BLaER1 treated with 17β-estradiol and CSF1 and Interleukin-3, amounts not matched to agents 10 nM and 100 nM (cell line): ENCODE results near the gene OR14K1.
"Not testable (repeated sequence)": the region's sequence is repeated elsewhere in the genome, so short reads cannot be mapped to it uniquely, and the experiment has no call there.

Source experiments
- H3K27ac ChIP-seq, 11 experiments: shearing (Covaris generic); formaldehyde crosslinking; 2 replicates each; pipeline ENCODE4 v1.8.1; 2022
- H3K27me3 ChIP-seq, 11 experiments: shearing (Covaris generic); formaldehyde crosslinking; 2 replicates each; pipeline ENCODE4 v1.8.1; 2022
- H3K36me3 ChIP-seq, 11 experiments: shearing (Covaris generic); formaldehyde crosslinking; 2 replicates each; pipeline ENCODE4 v1.8.1; 2022
- H3K4me1 ChIP-seq, 10 experiments: shearing (Covaris generic); formaldehyde crosslinking; 2 replicates each; pipeline ENCODE4 v1.8.1; 2022
- H3K4me2 ChIP-seq, 11 experiments: shearing (Covaris generic); formaldehyde crosslinking; 2 replicates each; pipeline ENCODE4 v1.8.1; 2022
- H3K4me3 ChIP-seq, 10 experiments: shearing (Covaris generic); formaldehyde crosslinking; 2 replicates each; pipeline ENCODE4 v1.8.1; 2022
- H3K9ac ChIP-seq, 11 experiments: shearing (Covaris generic); formaldehyde crosslinking; 2 replicates each; pipeline ENCODE4 v1.8.1; 2022
- H3K9me3 ChIP-seq, 11 experiments: shearing (Covaris generic); formaldehyde crosslinking; replicated peaks in 1 of 11; 2 replicates each; pipeline ENCODE4 v1.8.1; 2022
- H4K20me1 ChIP-seq, 11 experiments: shearing (Covaris generic); formaldehyde crosslinking; 2 replicates each; pipeline ENCODE4 v1.8.1; 2022
- Cebpa-rat ChIP-seq, 11 experiments: shearing (Covaris generic); IDR thresholded peaks; 2 replicates each; pipeline ENCODE4 v1.8.1; 2022

OR14K1 gene

GRCh38 chr1:247738315-247738714 lies at the start of gene OR14K1:
Gene OR14K1 (plus strand): TSS chr1:247738615. CDS start chr1:247738615, 0 bp downstream.
- Histone ChIP-seq H3K9me3 (no peaks in the 10 kb centered on the region), H3K36me3 (no peaks in the 10 kb centered on the region), H3K4me3 (no peak within 1 kb of the TSS), H4K20me1 (no peaks in the 10 kb centered on the region), H3K4me2 (no peak within 1 kb of the TSS), H3K4me1 (no peaks in the 10 kb centered on the region), H3K27me3 (no peaks in the 10 kb centered on the region), H3K9ac (no peak within 1 kb of the TSS), H3K27ac (no peak within 1 kb of the TSS)
- TF ChIP-seq Cebpa-rat (IDR thresholded peaks at IDR 0.05), result no peak

DNA sequence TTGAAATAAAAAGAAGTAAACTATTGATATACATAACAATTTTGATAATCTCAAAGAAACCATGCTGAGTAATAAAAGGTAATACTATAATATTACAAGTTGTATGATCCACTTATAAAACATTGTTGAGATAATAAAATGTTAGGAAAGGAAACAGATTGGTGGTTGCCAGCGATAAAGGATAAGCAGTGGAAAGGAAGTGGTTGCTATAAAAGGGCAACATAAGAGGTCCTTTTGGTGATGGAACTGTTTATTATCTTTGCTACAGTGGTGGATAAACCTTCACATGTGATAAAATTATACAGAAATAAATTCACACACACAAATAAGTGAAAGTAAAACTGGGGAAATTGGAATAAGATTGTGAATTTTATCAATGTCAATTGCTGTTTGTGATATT lies 37.1 kb upstream of the OR14K1 start:
- H3K9me3 ChIP-seq, result no peaks in the 10 kb centered on the region
- H3K36me3 ChIP-seq, result no peaks in the 10 kb centered on the region
- TF ChIP-seq Cebpa-rat (IDR thresholded peaks at IDR 0.05), result no peak
- no peak overlapping the region for H3K4me2 ChIP-seq
- H3K27ac ChIP-seq, result no peak overlapping the region
- H4K20me1 ChIP-seq, result no peaks in the 10 kb centered on the region
- no peak overlapping the region for H3K4me3 ChIP-seq
- H3K4me1 ChIP-seq, result no peaks in the 10 kb centered on the region
- no peaks in the 10 kb centered on the region for H3K27me3 ChIP-seq
- H3K9ac ChIP-seq, result no peak overlapping the region

- H3K36me3 ChIP-seq, H3K4me3 ChIP-seq, H3K4me1 ChIP-seq, H3K27ac ChIP-seq, H3K4me2 ChIP-seq, H3K9ac ChIP-seq, H3K9me3 ChIP-seq, H4K20me1 ChIP-seq, H3K27me3 ChIP-seq: not testable (repeated sequence)
These were observed 27.7 kb upstream of the OR14K1 start for GRCh38 chr1:247710681-247711080.

GRCh38 chr1:247713753-247714152 lies 24.7 kb upstream of the OR14K1 start:
- H3K4me2 ChIP-seq, result no peak overlapping the region
- no peaks in the 10 kb centered on the region for H3K36me3 ChIP-seq
- H3K4me1 ChIP-seq, result no peaks in the 10 kb centered on the region
- no peak for TF ChIP-seq Cebpa-rat (IDR thresholded peaks at IDR 0.05)
- no peak overlapping the region for H3K27ac ChIP-seq
- no peak overlapping the region for H3K4me3 ChIP-seq
- H3K9me3 ChIP-seq, result no peaks in the 10 kb centered on the region
- no peaks in the 10 kb centered on the region for H4K20me1 ChIP-seq
- no peak overlapping the region for H3K9ac ChIP-seq
- H3K27me3 ChIP-seq, result no peaks in the 10 kb centered on the region

GRCh38 chr1:247716546-247716945 lies 21.9 kb upstream of the OR14K1 start, which contains the start of gene OR6F1:
Gene OR6F1 (minus strand): TSS chr1:247716646. CDS start chr1:247712755, 3,891 bp downstream.
- TF ChIP-seq Cebpa-rat (IDR thresholded peaks at IDR 0.05), result no peak
- no peaks in the 10 kb centered on the region for H3K4me1 ChIP-seq
- no peak within 1 kb of the TSS for H3K9ac ChIP-seq
- peaks cover 6 to 12% (median 10%) of the 10 kb centered on the region in 11 experiments; a peak in 20 of 22 replicates for H3K9me3 ChIP-seq
- H3K4me2 ChIP-seq, result no peak within 1 kb of the TSS
- no peak within 1 kb of the TSS for H3K4me3 ChIP-seq
- no peak within 1 kb of the TSS for H3K27ac ChIP-seq
- H3K36me3 ChIP-seq, result no peaks in the 10 kb centered on the region
- no peaks in the 10 kb centered on the region for H4K20me1 ChIP-seq
- no peaks in the 10 kb centered on the region for H3K27me3 ChIP-seq

- H3K4me1 ChIP-seq, result no peaks in the 10 kb centered on the region
- no peaks in the 10 kb centered on the region for H3K27me3 ChIP-seq
- H3K9ac ChIP-seq, result no peak overlapping the region
- H3K36me3 ChIP-seq, result no peaks in the 10 kb centered on the region
- H4K20me1 ChIP-seq, result no peaks in the 10 kb centered on the region
- H3K9me3 ChIP-seq, result peaks cover 6 to 12% (median 10%) of the 10 kb centered on the region in 11 experiments; a peak in 20 of 22 replicates
- H3K4me2 ChIP-seq, result no peak overlapping the region
- H3K27ac ChIP-seq, result no peak overlapping the region
- TF ChIP-seq Cebpa-rat (IDR thresholded peaks at IDR 0.05), result no peak
- H3K4me3 ChIP-seq, result no peak overlapping the region
These were observed 17.2 kb upstream of the OR14K1 start for GRCh38 chr1:247721222-247721621.

GRCh38 chr1:247740721-247741120 lies 2.3 kb downstream of the OR14K1 start:
- Histone ChIP-seq H3K9ac (no peak overlapping the region), H3K9me3 (no peaks in the 10 kb centered on the region), H3K4me3 (no peak overlapping the region), H3K4me1 (no peaks in the 10 kb centered on the region), H3K4me2 (no peak overlapping the region), H3K27me3 (no peaks in the 10 kb centered on the region), H4K20me1 (no peaks in the 10 kb centered on the region), H3K36me3 (no peaks in the 10 kb centered on the region), H3K27ac (no peak overlapping the region)
- no peak for TF ChIP-seq Cebpa-rat (IDR thresholded peaks at IDR 0.05)

DNA sequence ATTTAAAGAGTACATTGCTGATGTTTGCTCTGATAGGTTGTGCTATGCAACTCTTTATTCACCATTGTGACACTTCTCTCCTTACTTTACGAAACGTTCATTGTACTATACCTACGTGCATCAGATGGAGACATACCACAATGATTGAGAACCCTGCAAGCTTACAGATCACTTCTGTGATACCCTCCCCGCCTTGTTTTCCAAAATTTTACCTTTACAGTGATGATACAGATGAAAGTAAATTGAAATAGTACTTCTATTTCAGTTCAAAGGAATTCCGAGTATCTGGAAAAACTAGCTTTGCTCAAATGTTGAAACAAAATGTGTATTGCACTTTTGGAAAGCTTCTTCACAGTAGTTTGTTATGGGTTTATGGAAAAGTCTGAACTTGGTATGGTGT lies 3.3 kb downstream of the OR14K1 start:
- Histone ChIP-seq H3K4me1 (no peaks in the 10 kb centered on the region), H3K9me3 (no peaks in the 10 kb centered on the region), H3K4me2 (no peak overlapping the region), H3K27ac (no peak overlapping the region), H4K20me1 (no peaks in the 10 kb centered on the region), H3K27me3 (no peaks in the 10 kb centered on the region), H3K36me3 (no peaks in the 10 kb centered on the region), H3K4me3 (no peak overlapping the region), H3K9ac (no peak overlapping the region)
- no peak for TF ChIP-seq Cebpa-rat (IDR thresholded peaks at IDR 0.05)

DNA sequence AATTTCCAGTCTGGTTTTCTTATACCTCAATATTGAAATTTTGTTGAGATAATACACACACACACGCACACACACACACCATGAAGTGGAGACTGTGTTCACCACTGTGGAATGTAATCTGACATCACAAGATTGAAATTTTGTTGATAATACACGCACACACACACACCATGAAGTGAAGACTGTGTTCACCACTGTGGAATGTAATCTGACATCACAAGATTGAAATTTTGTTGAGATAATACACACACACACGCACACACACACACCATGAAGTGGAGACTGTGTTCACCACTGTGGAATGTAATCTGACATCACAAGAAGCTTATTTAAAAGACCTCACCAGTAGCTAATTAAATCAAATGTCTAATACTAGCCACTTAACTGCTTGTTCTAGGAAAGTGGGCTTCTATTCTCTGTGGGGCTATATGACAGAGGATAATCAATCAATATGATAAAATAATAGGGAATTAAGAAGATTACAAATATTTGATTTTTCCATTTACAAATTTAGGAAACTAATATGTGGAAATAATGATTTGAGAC lies 3.9 kb downstream of the OR14K1 start:
- H3K4me3 ChIP-seq, H3K9ac ChIP-seq, H3K9me3 ChIP-seq, H4K20me1 ChIP-seq, H3K36me3 ChIP-seq, H3K4me2 ChIP-seq, H3K27me3 ChIP-seq, H3K4me1 ChIP-seq, H3K27ac ChIP-seq: not testable (repeated sequence)

DNA sequence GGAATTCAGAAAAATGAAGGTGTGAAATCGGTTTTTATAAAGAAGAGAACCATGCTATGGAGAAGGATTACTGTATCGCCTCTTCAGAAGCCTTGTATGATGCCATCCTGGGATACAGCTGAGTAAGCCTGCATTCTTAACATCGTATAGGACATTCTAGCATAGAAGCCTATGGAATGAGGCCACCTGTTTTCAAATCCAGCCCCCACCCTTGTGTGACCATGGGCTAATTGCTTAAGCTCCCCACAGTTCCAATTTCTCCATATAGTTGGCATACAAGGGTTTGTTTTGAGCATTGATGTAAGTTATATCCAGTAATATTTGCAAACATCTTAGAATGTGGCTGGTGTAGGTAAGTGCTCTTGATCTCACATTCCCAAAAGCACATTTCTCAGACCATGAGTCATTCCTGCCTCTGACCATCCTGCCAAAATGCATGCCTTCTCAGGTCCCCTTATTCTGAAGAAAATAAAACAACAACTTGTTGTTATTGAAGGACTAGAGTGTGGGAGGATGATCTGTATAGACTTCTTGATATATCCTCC lies 8.0 kb downstream of the OR14K1 start:
- Histone ChIP-seq H3K27ac (no peak overlapping the region), H3K36me3 (no peaks in the 10 kb centered on the region), H3K9ac (no peak overlapping the region), H4K20me1 (no peaks in the 10 kb centered on the region), H3K4me1 (no peaks in the 10 kb centered on the region), H3K27me3 (no peaks in the 10 kb centered on the region), H3K9me3 (peaks cover 14 to 21% (median 19%) of the 10 kb centered on the region in 11 experiments; a peak in 20 of 22 replicates), H3K4me3 (no peak overlapping the region), H3K4me2 (no peak overlapping the region)
- TF ChIP-seq Cebpa-rat (IDR thresholded peaks at IDR 0.05), result no peak
